HG03558 (cell line): ENCODE data around the gene ETV6.

Experiments used
- ATAC-seq: cut with Tn5 transposase; IDR thresholded peaks from one replicate; pipeline ENCODE4 v1.9.1; 2021; ENCODE audit warnings: moderate number of reproducible peaks; ENCODE audit not compliant: unreplicated experiment; ENCODE audit errors: extremely low read depth

Gene ETV6

DNA sequence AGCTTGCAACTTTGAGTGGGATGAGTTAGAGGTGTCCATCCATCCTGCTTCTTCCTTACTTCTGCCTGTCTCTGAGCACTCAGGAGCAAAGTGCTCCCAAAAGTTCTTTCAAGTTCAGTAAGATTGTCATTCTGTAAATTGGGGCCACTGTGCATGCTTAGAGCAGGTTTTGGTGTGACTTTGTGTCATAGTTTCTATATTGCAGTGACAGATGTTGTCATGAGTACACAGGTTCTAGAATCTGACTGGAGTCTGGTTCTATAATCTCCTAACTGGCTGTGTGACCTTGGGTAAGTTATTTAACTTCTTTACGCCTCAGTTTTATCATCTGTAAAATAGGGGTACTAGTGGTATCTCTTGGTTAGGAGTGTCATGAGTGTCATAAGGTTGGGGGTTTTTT, 218.6 kb downstream of the ETV6 start:
- no peak for ATAC-seq

DNA sequence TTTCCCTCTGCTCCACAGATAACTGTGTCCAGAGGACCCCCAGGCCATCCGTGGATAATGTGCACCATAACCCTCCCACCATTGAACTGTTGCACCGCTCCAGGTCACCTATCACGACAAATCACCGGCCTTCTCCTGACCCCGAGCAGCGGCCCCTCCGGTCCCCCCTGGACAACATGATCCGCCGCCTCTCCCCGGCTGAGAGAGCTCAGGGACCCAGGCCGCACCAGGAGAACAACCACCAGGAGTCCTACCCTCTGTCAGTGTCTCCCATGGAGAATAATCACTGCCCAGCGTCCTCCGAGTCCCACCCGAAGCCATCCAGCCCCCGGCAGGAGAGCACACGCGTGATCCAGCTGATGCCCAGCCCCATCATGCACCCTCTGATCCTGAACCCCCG, 219.9 kb downstream of the ETV6 start:
- no peak for ATAC-seq

DNA sequence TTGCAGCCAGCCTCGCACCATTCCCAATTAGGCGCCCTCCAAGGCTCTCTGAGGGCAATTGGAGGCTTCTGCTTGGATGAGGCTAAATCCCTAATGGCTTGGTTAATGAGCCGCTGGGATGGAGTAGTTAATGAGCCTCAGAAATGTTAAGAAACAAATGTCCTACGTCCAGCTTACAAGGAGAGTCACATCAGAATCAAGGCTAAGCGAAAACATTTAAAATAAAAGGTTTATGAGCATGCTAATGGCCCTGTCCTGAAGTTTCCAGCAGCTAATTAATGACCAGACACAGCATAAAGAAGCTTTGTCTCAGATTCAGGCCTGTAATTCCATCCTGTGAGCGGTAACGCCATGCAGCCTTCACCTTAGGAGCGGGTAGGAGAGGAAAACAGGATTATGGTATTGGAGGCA, 220.6 kb downstream of the ETV6 start:
- no peak for ATAC-seq

DNA sequence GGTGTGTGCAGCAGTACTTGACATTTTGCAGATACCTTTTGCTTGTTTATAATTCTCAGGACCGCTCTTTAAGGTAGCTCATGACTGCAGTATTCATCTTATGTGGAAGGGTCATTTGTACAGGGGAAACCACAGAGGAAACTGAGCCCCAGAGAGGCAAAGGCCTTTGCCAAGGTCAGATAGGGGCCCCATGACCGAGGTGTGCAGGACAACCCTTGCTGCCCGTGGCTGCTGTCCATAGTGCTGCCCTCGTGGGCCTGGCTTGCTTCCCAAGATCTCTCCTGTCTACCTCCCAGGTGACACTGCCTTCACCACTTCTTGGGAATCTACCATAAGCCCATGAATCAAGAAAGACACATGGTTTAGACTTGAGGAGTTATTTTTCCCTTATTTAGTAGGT, 222.6 kb downstream of the ETV6 start:
- ATAC-seq = no peak

DNA sequence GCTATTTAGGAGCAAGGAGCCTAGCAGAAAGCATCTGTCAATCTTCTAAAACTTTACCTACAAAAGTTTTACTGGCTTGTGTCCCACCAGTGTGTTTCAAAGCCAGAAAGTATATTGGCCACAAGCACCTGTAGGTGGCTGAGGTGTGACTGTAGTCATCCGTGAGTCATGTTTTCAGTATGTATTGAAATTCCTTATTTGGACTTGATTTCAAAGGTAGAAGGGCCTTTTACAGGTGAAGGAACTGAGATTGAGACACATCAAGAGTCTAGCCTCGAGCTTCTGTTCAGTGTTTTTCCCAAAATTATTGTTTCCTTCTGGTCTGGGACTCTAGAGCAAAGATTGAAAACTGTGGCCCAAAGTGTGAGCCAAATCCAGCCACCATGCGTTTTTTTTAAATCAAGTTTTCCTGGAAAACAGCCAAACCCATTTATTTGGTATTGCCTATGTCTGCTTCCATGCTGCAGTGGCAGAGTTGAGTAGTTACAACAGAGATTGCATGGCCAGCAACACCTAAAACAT, 226.0 kb downstream of the ETV6 start:
- ATAC-seq = no peak

DNA sequence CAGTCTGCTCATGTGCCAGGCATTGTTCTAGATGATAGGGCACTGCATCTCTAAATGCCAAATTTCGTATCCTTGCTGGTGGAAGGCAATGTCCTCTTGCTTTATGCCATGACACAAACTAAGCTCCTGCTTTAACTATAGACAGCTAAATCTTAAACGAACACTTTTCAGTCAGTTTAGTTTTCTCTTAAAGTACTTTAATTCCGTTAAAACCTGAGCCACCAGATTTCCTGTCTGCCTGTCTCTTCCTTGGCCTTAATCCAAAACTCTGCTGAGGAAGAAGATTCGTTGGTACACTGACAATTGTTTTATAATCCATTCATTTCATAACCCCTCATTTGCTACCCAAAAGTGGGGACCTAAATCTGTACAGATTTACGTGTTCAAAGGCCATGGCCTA, 226.8 kb downstream of the ETV6 start:
- ATAC-seq = no peak

DNA sequence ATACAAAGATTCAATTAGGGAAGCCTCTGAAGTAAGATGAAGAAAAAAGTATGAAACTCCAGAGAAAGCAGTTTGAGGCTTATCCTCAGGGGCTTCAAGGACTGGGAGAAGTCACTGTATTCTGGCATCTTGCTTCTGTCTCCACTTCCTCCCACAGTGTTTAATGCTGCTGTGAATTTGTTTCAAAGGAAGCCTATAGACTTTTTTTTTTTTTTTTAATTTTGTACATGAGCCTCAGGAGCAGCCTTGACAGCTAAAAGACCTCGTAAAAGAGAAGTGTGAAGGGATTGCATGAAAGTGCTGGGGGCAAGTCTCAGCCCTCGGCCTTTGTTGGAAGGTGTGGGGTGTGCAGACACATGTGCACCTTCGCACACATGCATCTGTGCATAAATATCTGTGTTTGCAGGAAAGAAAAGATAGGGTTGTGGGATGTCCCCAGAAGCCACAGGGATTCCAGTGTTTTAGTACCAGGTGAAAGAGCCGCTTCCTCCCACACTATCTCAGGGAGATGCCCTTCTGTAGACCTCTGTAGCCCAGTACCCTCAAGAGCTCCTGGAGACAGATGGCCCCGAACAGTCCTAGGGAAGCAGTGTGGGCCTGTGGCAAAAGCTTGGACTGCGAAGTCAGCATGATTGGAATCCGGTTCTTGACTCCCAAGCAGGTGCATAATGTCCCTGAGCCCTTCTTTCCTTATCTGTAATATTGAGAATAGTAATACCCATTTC, 227.8 kb downstream of the ETV6 start:
- ATAC-seq = no peak

DNA sequence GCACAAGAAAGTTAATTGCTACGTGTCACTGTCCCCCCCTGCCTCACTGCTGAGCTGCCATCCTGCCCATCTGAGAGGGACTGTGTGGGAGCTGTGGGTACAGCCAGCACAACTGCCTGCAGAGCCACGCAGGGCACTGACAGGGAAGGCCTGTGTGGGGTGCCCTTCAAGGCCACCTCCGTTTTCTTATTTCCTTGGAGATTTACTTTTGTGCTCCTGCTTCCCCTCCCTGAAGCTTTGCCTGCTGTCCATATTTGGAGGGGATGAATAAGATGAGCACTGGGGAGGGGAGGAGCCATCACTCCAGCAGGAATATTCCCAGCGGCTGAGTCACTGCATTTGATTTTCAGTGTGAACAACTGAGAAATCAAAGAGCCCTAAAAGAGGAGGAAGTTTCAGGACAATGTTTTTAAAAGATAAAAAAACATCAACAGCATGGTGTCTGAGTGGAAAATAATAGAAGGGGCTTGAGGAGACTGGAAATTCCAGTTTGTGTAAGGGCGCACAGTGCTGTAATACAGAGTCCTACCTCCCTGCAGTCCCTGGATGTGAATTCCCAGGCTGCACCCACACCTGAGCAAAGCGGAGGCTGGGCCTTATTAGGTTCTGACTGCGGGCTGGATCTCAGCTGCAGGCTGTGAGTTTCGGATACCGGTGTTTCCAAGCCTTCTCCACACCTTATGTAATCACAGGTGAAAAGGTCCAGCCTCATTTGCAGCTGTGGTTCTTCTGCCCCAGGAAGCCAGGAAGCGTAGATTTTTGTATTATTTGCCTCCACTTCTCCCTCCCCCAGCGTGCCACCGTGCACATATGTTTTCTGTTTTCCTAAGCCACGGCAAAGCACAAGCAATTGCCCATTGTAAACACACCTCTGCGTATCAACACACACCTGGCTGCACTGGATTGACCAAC, 228.7 kb downstream of the ETV6 start:
- ATAC-seq = no peak

DNA sequence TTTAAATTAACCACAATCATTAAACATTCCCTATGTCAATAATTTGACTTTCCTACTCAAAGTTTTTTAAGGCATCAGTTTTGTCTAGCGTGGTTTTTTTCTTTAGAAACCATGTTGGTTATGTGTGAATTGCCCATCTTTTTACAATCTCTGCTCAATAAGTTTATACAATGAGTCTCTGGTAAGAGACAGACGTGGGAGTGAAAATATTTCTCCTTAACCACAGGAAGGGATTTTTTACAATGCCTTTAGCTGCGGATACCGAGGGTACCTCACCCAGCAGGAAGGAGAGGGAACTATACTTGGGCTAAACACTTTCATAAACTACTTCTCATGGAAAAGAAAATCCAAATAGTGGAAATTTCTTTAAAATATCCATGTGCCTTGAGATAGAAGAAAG, 229.8 kb downstream of the ETV6 start:
- ATAC-seq = no peak

DNA sequence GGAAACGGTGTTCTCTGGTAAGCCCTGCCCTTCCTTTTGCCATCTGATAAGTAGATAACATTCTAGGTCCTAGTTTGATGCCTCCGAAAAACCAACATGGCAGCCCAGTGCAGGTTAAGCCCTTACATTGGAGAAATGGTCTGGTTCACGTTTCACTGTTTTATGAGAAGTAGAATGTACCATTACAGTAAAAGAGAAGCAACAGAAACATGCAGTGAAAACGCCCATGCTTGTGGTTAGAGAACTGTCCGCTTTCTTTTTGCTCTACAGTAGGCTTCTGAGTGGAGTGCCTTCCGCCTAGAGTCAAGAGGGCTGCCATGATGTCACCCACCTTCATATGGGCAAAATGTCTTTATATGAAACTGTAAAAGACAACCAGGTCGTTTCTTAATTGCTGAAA, 230.9 kb downstream of the ETV6 start:
- no peak for ATAC-seq

DNA sequence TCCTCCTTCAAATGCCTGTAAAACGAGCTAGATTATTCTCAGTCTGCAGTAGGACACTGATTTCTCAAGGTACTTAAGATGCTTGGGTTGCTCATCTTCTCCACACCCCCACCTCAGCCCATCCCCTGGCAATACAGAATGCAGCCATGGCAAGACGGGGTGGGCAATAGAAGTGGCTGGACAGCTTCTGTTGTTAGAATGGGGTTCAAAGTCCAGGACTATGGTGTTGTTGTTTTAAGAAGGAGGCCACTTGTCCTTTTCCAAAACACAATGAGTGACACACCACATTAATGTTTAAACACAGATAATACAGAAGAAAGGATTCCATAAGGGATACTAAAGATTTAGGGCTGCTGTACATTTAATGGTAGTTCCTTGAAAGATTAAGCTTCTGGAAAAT, 232.4 kb downstream of the ETV6 start:
- ATAC-seq = no peak

DNA sequence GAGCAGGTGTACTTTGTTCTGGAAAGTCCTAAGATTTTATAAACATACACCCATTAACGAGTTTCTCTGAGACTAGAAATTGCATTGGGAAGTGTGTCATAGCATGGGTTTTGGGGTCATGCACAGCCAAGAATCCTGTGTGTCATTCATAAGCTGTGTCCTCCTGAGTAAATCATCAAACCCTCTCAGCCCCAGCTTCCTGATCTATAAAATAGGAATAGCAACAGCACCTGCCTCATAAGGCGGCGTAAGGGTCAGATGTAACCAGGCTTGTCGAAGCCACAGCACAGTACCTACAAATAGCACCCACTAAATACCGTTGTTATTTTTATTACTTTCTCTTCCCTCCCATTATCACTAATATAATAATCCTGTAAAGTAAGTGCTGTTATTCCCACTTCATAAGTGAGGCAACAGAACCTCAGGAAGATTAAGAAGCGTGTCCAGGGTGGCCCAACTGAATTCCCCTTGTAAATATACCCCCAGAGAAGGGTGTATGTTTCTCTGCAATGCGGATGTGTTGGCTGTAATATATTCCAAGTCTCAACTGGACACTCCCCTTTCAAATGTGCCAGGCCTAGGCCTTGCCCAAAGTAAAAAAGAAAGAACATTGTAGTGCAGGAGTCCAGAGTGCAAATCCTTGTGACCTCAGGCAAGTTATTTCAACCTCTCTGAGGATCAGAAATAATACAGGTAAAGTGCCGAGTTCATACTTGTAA, 233.0 kb downstream of the ETV6 start:
- ATAC-seq = no peak

DNA sequence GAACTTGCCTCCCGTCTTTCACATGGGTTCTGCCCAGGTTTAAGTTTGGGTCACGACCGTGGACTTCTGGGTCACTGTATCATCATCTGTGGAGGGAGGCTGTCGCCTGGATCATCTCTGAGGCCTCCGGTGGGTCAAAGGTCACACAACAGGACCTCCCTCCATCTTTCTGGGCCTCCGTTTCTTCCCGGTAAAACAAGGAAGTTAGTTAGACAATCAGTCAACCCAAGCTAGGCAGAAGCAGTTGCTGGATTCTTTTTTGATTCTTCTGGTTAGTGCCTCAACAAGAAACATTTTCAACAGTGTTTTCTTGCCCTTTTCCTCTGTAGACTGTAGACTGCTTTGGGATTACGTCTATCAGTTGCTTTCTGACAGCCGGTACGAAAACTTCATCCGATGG, 234.6 kb downstream of the ETV6 start:
- no peak for ATAC-seq

DNA sequence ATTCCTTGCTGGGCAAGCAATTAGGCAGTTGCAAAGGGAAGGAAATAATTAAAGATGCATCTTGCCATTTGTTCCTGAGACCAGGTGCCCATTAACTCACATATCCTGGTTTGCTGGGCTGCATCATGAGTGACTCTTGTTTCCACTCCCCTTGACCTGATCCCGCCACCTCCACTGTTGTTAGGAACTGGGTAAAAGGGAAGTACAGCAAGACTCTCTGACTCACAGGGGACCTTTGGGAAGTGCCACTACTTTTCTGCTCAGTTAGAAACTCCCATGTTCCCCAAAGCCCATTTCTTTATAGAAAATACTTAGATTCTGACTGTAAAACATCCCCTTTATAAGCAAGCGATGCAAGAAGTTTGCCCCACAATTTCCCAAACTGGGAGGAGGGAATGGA, 235.2 kb downstream of the ETV6 start:
- no peak for ATAC-seq

DNA sequence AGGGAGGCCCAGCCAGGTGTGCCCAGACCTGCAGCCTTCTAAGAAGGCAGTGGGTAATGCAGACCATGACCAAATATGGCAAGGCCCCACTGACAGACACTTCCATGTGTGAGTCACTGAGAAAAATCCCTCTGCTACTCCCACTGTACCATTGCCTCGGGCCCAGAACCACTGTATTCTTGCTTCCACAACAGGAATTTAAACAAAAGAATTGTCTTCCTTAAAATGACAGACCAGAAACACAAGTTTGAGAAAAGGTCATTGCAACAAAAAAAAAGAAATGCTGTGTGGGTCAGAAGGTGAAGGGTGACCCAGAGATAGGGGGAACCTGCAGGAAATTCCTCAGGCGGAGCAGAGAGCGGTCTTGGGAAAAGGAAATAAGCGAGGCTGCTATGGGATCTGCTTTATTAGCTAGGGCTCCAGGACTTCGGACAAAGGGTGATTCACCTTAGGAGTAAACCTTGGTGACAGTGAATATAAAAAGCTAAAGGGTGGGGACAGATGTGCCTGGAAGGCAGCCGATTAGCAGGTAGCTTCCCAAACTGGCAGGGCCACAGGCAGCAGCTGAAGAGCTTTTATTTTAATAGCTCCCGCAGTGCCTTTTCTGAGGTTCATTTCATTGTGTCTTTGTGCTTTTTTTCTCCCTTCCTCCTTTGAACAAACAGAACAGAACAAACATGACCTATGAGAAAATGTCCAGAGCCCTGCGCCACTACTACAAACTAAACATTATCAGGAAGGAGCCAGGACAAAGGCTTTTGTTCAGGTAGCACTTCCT, 236.0 kb downstream of the ETV6 start:
- ATAC-seq = no peak

DNA sequence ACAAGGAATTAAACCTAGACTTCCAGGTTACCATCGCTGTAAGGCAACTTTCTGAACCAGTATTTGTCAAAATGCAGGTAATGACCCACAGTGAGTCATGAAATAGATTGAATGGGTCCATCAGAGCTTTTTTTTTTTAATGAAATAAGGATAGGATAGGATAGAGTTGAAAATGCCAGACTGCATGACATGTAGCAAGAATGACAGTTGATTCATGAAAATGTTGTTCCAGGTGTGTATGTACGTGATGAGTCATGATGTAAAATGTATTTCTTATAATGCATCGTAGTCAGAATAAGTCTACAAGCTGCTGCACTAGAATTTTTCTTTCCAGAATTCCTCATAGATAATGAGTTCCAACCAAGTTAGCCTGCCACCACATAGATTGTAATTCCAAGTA, 236.9 kb downstream of the ETV6 start:
- ATAC-seq = no peak

DNA sequence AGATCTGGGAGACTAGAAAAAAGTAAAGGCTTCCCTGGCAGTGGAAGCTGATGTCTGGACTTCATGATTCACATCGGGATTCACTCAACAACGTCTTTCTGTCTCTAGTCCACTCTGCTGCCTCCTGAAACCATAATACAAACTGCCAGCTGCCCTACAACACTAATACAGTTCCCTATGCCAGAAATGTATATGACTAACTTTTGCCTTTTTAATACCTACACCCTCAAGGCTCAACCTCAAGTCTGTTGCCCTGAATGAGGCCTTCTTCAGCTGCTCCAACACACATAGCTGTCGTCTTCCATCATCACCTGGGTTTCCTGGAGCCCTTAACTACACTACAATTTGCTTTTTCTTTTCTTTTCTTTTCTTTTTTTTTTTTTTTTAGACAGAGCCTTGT, 238.6 kb downstream of the ETV6 start:
- ATAC-seq = no peak

DNA sequence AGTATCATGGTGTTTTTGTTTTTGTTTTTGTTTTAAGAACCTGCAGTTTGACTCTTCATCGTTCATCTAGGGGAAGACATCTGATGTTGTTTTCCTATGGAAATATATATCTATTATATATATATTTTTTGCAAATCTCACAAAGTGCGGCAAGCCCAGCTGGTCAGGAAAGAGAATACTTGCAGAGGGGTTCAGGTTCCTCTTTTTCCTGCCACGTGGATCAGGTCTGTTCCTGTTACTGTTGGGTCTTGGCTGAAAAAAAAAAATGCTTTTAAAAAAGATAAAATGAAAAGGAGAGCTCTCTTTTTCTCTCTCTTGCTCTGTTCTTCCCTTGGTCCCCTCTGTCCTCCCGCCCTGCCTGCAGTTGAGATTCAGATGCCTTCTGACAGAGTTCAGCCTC, 241.9 kb downstream of the ETV6 start:
- no peak for ATAC-seq

DNA sequence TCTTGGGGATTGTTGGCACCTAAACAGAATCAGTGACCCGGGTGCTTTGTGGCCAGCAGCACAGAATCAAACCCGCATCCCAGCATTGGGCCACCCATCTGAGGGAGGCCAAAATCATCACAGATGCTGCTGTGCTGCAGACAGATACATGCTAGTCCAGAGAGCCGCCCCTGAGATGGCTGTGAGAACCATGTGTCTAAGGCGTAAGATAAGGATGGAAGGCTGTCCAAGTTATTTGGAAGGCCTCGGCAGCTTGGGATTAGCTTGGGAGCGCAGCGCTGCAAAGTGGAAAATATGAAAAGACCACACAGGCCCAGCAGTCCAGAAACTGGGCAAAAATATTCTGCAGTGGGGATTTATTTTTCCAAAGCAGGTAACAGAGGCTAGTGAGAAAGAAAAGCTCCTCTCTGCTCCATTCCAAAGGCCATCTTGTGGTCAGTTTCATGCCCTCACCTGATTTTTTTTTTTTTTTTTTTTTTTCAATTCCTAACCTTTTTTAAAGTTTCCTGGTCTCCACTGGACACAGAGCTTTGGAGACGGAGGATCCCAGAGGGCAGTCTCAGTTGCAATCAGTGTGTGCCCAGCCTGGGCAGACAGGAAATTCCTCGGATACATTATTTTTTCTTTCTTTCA, 242.4 kb downstream of the ETV6 start:
- ATAC-seq = no peak

DNA sequence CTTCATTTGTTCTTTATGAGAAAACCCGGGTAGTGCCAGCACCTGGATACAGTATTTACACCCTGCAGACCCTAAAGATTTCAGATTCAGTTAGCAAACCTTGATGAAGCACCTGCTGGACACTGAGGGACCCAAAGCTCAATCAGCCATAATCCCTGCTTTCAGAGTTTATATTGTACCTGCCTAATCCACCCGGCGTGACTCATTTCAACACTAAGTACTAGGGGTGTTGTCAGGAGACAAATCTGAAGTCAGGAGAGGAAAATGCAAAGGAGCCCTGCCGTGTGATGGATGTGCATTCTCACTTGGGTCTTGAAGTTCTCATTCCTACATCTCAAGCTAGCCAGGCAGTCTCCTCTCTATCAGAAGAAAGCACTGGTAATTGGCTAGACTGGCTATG, 244.5 kb downstream of the ETV6 start:
- ATAC-seq = no peak
